Fibroblast of lung (primary cell): Measurements from ENCODE around the gene TTC17. TPM values are rescaled to one million over a fixed set of nuclear protein-coding genes. Genes with fewer than 3 reads are reported as not detected.
A peak's percentile ranks its signal among the peaks of the same experiment; 100 is the strongest.

Experiments used
- DNase-seq, 2 donors: peaks; one replicate each; pipeline versions ENCODE4 v3.0.0 to v3.0.0-alpha.2; 2010; ENCODE audit warnings: low read depth in 2 of 2
- H2AFZ ChIP-seq: 2 replicates; pipeline ENCODE4 v1.5.1; 2012; ENCODE audit warnings: low read length, control low read depth, inconsistent platforms
- H3K27ac ChIP-seq: 2 replicates; pipeline ENCODE4 v1.5.1; 2011; ENCODE audit warnings: low read length, control low read depth; ENCODE audit not compliant: insufficient read depth
- H3K27me3 ChIP-seq: 2 replicates; pipeline ENCODE4 v1.5.1; 2011; ENCODE audit warnings: mild to moderate bottlenecking, low read length; ENCODE audit not compliant: control insufficient read depth, insufficient read depth
- H3K36me3 ChIP-seq: 2 replicates; pipeline ENCODE4 v1.5.1; 2011; ENCODE audit warnings: low read length; ENCODE audit not compliant: control insufficient read depth, insufficient read depth
- H3K4me1 ChIP-seq: 2 replicates; pipeline ENCODE4 v1.5.1; 2011; ENCODE audit warnings: low read length; ENCODE audit not compliant: control insufficient read depth, insufficient read depth; ENCODE audit errors: extremely low read depth
- H3K4me2 ChIP-seq: 2 replicates; pipeline ENCODE4 v1.5.1; 2011; ENCODE audit warnings: low read length, control low read depth; ENCODE audit not compliant: insufficient read depth; ENCODE audit errors: extremely low read depth
- H3K4me3 ChIP-seq, 4 experiments: fragments of 200-600 bp in 1 of 4; sonication (generic) in 1 of 4; replicated peaks in 1 of 4; 2 replicates each; pipeline ENCODE4 v1.5.1; 2011 to 2016; ENCODE audit warnings: low read length in 4 of 4, low read depth in 3 of 4, mild to moderate bottlenecking in 3 of 4, control low read depth in 2 of 4, inconsistent platforms in 1 of 4, mixed read lengths in 1 of 4; ENCODE audit not compliant: insufficient read depth in 1 of 4; ENCODE audit errors: control extremely low read depth in 1 of 4
- H3K79me2 ChIP-seq: 2 replicates; pipeline ENCODE4 v1.5.1; 2012; ENCODE audit warnings: mild to moderate bottlenecking, low read length, inconsistent platforms; ENCODE audit not compliant: control insufficient read depth, insufficient read depth
- H3K9ac ChIP-seq: 2 replicates; pipeline ENCODE4 v1.5.1; 2011; ENCODE audit warnings: mild to moderate bottlenecking, low read length, control low read depth; ENCODE audit not compliant: insufficient read depth
- H3K9me3 ChIP-seq: 2 replicates; pipeline ENCODE4 v1.5.1; 2012; ENCODE audit warnings: low read depth, low read length; ENCODE audit not compliant: control insufficient read depth, insufficient read depth
- H4K20me1 ChIP-seq: 2 replicates; pipeline ENCODE4 v1.5.1; 2011; ENCODE audit warnings: low read length; ENCODE audit not compliant: control insufficient read depth, insufficient read depth; ENCODE audit errors: extremely low read depth
- EZH2 ChIP-seq: IDR thresholded peaks from 2 replicates; pipeline ENCODE4 v1.5.1; 2012; ENCODE audit warnings: low read length, control low read depth, mild to moderate bottlenecking; ENCODE audit errors: missing control alignments
- polyA plus RNA-seq, 2 donors: library from polyadenylated mRNA; depleted of rRNA in 1 of 2; stranded (reverse) in 1 of 2; unstranded in 1 of 2; fragments of >200 nt; gene quantifications; 2 replicates each; pipeline ENCODE4 v1.2.1, GENCODE V29; 2011 to 2012; ENCODE audit warnings: missing spikeins in 1 of 2
- total RNA-seq: library from RNA; depleted of rRNA; stranded (reverse); fragments of >200 nt; gene quantifications from 2 replicates; pipeline ENCODE4 v1.2.1, GENCODE V29; 2014
- TF ChIP-seq, protein P1 (sequence below), 2 donors: IDR thresholded peaks in 1 of 2; conservative IDR thresholded peaks in 1 of 2; 1 replicate in 1 of 2; 2 replicates in 1 of 2; pipeline ENCODE4 v1.5.1; 2011 to 2012; ENCODE audit warnings: low read length in 2 of 2, control low read depth in 1 of 2, inconsistent platforms in 1 of 2, low read depth in 1 of 2, mild to moderate bottlenecking in 1 of 2

Gene TTC17
- total and polyA plus RNA-seq, 2 donors (not counting 1 experiment from before 2014, with no cell fraction given): 72.3 to 129 TPM

DNA sequence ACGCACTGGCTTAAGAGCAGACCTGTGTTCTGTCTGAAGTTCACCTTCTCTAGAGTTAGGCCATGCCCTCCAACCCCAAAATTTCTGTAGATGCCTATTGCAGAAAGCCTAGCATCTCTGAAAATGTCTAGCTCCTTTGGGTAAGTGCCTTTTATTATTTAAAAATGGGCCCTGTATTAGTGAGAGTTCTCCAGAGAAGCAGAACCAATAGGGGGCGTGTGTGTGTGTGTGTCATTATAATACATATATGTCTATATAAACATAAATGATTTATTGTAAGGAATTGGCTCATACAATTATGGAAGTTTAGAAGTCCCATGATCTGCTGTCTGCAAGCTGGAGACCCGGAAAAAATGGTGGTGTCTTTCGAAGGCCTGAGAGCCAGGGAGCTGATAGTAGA lies 144.7 kb downstream of the TTC17 start:
- H3K4me1 ChIP-seq: no peaks in the 10 kb centered on the region
- no peaks in the 10 kb centered on the region for H3K36me3 ChIP-seq
- H3K4me2 ChIP-seq: no peak overlapping the region
- no peak for DNase-seq
- no peaks in the 10 kb centered on the region for H3K79me2 ChIP-seq
- no peak overlapping the region for H3K4me3 ChIP-seq
- no peak overlapping the region for H3K27ac ChIP-seq
- TF ChIP-seq, protein P1, sequence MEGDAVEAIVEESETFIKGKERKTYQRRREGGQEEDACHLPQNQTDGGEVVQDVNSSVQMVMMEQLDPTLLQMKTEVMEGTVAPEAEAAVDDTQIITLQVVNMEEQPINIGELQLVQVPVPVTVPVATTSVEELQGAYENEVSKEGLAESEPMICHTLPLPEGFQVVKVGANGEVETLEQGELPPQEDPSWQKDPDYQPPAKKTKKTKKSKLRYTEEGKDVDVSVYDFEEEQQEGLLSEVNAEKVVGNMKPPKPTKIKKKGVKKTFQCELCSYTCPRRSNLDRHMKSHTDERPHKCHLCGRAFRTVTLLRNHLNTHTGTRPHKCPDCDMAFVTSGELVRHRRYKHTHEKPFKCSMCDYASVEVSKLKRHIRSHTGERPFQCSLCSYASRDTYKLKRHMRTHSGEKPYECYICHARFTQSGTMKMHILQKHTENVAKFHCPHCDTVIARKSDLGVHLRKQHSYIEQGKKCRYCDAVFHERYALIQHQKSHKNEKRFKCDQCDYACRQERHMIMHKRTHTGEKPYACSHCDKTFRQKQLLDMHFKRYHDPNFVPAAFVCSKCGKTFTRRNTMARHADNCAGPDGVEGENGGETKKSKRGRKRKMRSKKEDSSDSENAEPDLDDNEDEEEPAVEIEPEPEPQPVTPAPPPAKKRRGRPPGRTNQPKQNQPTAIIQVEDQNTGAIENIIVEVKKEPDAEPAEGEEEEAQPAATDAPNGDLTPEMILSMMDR (conservative IDR thresholded peaks at IDR 0.05 in 1 of 2, IDR thresholded peaks at IDR 0.05 in 1 of 2; ENCODE audit: low read depth in 1 of 2, low read length in 2 of 2): peak in 1 of 2 donors; percentile 9
- no peak for TF ChIP-seq EZH2
- H4K20me1 ChIP-seq: no peaks in the 10 kb centered on the region
- no peak overlapping the region for H2AFZ ChIP-seq
- H3K9ac ChIP-seq: no peak overlapping the region
- no peaks in the 10 kb centered on the region for H3K27me3 ChIP-seq
- no peaks in the 10 kb centered on the region for H3K9me3 ChIP-seq

GRCh38 chr11:43504316-43504950 lies 145.7 kb downstream of the TTC17 start:
- no peak overlapping the region for H3K27ac ChIP-seq
- H3K9ac ChIP-seq: no peak overlapping the region
- no peaks in the 10 kb centered on the region for H4K20me1 ChIP-seq
- no peaks in the 10 kb centered on the region for H3K36me3 ChIP-seq
- no peaks in the 10 kb centered on the region for H3K79me2 ChIP-seq
- H3K4me3 ChIP-seq: no peak overlapping the region
- no peak overlapping the region for H3K4me2 ChIP-seq
- peak in 1 of 2 donors; percentile 7 for DNase-seq
- no peaks in the 10 kb centered on the region for H3K4me1 ChIP-seq
- H3K9me3 ChIP-seq: no peaks in the 10 kb centered on the region
- no peaks in the 10 kb centered on the region for H3K27me3 ChIP-seq
- H2AFZ ChIP-seq: no peak overlapping the region
- TF ChIP-seq, protein P1 (conservative IDR thresholded peaks at IDR 0.05 in 1 of 2, IDR thresholded peaks at IDR 0.05 in 1 of 2; ENCODE audit: low read depth in 1 of 2, low read length in 2 of 2): peak; percentile 21 to 35
- TF ChIP-seq EZH2: no peak

- no peak for TF ChIP-seq EZH2
- TF ChIP-seq, protein P1 (conservative IDR thresholded peaks at IDR 0.05 in 1 of 2, IDR thresholded peaks at IDR 0.05 in 1 of 2; ENCODE audit: low read depth in 1 of 2, low read length in 2 of 2): no peak
- no peaks in the 10 kb centered on the region for H3K27me3 ChIP-seq
- H3K27ac ChIP-seq: no peak overlapping the region
- H3K4me2 ChIP-seq: no peak overlapping the region
- H3K4me3 ChIP-seq: no peak overlapping the region
- no peaks in the 10 kb centered on the region for H3K9me3 ChIP-seq
- no peak overlapping the region for H2AFZ ChIP-seq
- no peaks in the 10 kb centered on the region for H4K20me1 ChIP-seq
- no peaks in the 10 kb centered on the region for H3K4me1 ChIP-seq
- no peak overlapping the region for H3K9ac ChIP-seq
- H3K36me3 ChIP-seq: no peaks in the 10 kb centered on the region
- no peaks in the 10 kb centered on the region for H3K79me2 ChIP-seq
- DNase-seq: no peak
Observed at GRCh38 chr11:43505171-43505570, 146.5 kb downstream of the TTC17 start.
